HL-60 (cell line): Measurements from ENCODE around the gene SERP2.

ENCODE experiments used
- POLR2AphosphoS5 ChIP-seq: IDR thresholded peaks from 2 replicates; pipeline ENCODE4 v1.6.1; 2012; ENCODE audit warnings: low read depth
- TF ChIP-seq, protein P1 (sequence below): IDR thresholded peaks from one replicate; pipeline ENCODE4 v1.5.1; 2011; ENCODE audit warnings: low read length, control low read depth, inconsistent platforms; ENCODE audit not compliant: insufficient read depth
- TF ChIP-seq, protein P2 (sequence below): IDR thresholded peaks from 2 replicates; pipeline ENCODE4 v1.6.1; 2012; ENCODE audit warnings: low read depth; ENCODE audit not compliant: insufficient replicate concordance

GRCh38 chr13:44407891-44408290 is 34.3 kb downstream of the SERP2 start:
- TF ChIP-seq, protein P1, sequence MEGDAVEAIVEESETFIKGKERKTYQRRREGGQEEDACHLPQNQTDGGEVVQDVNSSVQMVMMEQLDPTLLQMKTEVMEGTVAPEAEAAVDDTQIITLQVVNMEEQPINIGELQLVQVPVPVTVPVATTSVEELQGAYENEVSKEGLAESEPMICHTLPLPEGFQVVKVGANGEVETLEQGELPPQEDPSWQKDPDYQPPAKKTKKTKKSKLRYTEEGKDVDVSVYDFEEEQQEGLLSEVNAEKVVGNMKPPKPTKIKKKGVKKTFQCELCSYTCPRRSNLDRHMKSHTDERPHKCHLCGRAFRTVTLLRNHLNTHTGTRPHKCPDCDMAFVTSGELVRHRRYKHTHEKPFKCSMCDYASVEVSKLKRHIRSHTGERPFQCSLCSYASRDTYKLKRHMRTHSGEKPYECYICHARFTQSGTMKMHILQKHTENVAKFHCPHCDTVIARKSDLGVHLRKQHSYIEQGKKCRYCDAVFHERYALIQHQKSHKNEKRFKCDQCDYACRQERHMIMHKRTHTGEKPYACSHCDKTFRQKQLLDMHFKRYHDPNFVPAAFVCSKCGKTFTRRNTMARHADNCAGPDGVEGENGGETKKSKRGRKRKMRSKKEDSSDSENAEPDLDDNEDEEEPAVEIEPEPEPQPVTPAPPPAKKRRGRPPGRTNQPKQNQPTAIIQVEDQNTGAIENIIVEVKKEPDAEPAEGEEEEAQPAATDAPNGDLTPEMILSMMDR: no peak
- TF ChIP-seq POLR2AphosphoS5: no peak
- TF ChIP-seq, protein P2, sequence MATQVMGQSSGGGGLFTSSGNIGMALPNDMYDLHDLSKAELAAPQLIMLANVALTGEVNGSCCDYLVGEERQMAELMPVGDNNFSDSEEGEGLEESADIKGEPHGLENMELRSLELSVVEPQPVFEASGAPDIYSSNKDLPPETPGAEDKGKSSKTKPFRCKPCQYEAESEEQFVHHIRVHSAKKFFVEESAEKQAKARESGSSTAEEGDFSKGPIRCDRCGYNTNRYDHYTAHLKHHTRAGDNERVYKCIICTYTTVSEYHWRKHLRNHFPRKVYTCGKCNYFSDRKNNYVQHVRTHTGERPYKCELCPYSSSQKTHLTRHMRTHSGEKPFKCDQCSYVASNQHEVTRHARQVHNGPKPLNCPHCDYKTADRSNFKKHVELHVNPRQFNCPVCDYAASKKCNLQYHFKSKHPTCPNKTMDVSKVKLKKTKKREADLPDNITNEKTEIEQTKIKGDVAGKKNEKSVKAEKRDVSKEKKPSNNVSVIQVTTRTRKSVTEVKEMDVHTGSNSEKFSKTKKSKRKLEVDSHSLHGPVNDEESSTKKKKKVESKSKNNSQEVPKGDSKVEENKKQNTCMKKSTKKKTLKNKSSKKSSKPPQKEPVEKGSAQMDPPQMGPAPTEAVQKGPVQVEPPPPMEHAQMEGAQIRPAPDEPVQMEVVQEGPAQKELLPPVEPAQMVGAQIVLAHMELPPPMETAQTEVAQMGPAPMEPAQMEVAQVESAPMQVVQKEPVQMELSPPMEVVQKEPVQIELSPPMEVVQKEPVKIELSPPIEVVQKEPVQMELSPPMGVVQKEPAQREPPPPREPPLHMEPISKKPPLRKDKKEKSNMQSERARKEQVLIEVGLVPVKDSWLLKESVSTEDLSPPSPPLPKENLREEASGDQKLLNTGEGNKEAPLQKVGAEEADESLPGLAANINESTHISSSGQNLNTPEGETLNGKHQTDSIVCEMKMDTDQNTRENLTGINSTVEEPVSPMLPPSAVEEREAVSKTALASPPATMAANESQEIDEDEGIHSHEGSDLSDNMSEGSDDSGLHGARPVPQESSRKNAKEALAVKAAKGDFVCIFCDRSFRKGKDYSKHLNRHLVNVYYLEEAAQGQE: no peak
